NCI-H1092 (cell line): Measurements from ENCODE around the gene FAM174B.

Experiments
- DNase-seq: peaks from one replicate; lab custom pipeline; 2025; lab: John Stamatoyannopoulos, UW

The FAM174B gene

DNA sequence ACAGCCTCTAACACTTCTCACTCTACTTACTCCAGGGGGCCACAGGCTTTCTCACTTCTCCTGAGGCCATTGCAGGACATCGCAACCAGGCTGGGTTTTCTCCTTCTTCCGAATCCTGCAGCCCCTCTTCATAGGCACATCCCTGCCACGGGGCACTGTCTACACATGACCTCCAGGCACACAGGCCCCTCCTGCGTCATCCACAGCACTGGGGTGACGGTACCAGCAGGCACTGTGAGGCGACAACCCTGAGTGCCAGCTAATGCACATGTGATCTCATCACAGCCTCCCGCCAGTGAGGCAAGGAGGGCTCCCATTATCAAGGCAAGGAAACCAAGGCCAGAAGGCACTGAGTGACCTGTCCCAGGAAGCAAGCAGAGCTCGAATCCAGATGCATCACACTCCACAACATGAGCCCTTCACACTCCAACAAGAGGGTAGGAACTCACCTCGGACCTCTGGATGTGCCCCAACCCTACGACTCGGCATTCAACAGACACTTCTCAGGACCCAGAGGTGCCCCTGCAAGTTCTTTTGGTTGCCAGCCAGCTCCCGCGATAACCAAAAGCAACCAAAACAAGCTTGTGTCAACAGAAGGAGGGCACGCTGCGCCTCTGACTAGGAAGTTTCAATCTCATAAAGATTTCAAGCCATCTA, 16.7 kb downstream of the FAM174B start:
- no peak for DNase-seq

DNA sequence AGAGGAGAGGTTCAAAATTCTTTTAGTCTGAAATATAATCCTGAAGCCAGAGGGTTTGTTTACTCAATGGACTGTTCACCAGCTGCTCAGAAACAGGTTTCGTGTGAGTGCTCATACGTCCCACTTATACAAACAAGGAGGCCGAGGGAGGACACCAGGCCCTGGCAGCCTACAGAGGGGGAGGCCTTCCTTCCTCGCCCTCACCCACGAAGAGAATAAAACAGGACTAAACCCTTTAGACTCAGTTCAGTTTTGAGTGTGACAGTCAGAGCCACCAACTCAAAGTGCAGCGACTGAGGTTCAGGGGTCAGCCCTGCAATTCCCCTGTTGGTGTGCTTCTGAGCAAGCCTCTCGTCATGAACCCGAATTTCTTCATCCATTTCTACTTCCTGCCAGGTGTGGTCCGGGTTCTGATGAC, 17.3 kb downstream of the FAM174B start:
- peak; percentile 83 for DNase-seq

DNA sequence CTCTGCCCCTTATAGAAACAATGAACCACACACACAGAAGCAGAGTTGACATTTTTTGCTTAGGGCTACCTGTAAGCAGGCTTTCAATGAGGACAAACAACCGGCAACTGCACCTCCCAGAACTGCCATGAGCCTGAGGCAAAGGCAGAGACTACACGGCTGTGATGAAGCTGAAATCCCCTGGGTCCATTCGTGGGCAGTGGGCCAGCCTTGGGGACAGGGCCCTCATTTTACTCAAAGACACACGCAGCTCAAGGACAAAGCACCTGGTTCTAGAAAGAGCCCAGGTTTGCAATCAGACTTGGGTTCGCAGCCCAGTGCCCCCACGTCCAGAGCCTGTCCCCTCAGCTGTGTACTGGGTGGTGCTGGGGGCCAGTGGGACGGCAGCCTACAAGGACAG, 17.9 kb downstream of the FAM174B start:
- DNase-seq, result peak; percentile 43

DNA sequence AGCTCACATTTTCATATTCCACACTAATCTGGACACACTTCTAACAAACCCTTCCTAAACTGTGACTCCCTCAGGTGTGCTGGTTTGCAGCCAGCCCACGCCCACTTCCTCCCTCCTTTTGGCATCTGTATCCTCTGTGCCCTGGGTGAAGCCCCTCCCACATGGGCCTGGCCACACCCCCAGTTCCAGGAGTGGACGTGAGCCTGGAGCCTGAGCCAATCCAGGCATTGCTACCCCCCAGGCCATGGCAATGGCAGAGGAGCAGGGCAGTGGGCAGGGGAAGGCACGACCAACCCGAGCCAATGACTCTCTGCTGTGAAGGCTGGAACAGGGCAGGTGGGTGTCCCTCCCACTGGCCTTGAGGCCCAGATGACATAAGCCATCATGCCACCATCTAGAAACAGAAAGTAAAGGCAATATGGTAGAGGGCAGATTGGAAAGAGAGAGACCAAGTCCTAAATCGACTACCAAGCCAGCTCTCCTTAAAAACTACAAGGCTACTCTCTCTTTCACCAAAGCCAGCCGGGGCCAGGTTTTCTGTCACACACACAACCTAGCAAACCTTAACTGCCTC, 18.6 kb downstream of the FAM174B start:
- no peak for DNase-seq

DNA sequence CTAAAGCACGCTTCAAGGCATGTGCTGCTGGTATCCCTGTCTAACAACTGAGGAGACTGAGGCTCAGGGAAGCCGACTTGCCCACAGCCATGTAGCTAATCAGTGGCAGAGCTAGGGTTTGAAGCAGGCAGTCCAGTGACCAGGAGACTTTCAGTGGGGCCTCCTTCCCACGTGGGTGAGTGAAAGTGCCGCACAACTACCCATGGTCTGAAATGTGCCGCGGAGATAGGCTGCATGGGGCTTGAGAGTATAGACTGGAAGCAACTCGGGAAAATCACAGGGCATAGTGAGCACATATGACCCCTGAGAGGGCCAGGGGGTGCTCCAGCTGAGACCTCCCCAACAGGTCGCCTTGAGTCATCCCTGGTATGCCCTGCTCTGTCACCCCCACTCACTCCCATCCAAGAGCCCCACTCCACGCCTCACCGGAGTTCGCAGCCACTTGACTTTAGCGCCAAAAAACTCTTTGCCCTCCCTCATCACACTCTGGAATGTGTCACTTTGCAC, 19.1 kb downstream of the FAM174B start:
- no peak for DNase-seq

DNA sequence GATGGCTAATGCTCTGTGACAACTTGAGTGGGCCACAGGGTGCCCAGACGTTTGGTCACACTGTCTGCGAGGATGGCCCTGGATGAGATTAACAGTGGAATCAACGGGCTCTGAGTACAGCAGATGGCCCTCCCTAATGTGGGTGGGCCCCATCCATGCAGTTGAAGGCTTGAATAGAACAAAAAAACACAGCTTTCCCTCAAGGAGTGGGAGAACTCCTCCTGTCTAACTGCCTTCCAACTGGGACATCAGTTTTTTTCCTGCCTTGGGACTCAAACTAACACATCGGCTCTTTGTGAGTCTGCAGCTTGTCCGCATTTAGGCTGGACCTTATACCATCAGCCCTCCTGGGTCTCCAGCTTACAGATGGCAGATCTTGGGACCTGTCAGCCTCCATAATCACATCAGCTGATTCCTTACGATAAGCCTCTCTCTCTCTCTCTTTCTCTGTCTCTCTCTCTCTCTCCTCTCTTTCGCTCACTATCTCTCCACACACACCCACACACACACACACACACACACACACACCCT, 20.8 kb downstream of the FAM174B start:
- no peak for DNase-seq

DNA sequence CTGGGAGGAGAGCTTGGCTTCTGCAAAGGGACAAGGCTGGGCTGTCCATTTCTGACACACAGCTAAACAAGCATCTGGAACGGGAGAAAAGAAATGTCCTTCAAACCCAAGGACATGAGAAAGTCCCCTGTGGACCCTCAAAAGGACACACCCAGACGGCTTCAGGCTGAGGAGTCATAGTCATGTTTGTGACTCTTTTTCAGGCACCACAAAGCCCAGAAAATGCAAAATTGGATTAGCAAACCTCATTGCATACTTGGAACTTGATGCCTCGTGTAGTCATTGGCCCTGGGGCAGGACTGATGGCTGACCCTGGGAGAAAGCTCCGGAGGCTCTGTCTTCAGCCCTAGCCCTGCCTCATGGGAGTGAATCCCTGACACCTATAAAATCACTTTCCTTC, 21.5 kb downstream of the FAM174B start:
- DNase-seq, result no peak

DNA sequence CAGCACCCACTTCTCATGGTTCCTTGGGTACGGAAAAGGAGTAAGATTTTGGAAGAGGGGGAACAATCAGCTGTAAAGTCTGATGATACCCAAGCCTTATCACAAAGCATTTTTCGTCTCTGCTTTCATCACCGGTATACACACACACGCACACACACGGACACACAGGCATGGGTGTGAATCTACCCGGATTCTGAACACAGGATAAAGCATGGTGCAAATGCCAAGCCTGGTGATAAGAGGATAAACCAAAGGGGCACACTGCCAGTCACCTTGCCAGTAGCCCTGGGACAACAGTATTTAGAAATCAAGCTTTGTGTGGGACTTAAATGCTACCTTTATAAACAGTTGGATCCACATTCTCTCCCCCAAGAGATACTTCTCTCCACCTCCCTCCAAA, 22.2 kb downstream of the FAM174B start:
- no peak for DNase-seq

DNA sequence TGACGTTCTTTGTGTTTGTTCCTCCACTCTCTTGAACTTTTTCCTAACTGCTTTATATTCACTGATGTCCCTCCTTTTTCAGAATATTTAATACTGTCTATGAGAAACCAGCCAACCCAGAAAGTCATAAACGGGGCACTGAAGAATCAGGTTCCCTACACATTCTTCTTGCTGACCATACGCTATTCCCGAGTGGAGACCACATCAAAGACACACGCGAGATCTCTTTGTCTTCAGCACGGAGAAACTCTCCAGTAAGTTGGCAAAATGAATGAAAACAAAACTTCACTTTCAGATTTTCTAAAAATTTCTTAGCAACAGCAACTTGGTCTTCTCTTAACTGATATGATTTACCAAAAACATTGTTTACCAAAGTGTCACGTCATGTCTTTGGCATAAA, 22.6 kb downstream of the FAM174B start:
- DNase-seq, result no peak

DNA sequence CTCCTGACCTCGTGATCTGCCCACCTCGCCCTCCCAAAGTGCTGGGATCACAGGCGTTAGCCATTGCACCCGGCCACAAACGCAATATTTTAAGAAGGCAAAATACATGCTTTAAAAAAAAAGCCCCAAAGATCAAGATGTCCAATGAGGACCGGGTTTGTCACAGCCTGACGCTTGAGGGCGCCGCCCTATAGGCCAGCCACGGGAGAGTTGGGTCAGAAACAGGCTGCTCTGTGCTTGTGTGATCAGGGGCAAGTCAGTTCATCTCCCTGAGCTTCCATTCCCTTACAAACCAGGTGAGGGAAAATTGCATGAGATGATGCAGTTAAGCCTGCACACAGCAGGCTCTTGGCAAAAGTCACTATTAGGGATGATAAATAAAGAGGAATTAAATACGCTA, 23.9 kb downstream of the FAM174B start:
- DNase-seq, result no peak

DNA sequence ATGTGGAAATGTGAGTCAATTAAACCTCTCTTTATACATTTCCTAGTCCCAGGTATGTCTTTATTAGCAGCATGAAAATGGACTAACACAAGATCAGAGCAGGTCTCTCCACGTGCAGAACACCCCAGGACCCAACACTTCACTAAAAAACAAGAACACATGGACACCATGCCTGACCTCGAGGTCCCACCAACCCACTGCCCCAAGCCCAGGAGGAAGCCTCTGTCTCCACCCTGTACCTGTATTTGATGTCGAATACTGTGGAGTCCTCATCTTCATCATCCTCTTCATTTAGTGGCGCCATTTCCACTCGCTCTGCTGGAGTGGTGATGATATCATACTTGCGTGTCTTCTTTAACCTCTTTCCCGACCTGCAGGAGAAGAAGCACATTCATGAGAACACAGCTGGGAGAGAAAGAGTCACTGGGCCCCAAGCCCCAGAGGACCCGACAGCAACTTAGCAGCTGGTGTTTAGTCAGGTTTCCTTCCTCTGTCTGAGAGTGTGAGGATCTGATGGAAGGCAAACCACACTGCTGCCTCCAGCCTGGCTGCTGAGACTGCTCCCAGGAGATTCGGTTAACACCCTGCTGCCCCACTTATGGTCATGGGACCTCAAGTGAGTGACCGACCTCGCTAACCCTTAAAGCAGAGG, 25.5 kb downstream of the FAM174B start:
- no peak for DNase-seq

DNA sequence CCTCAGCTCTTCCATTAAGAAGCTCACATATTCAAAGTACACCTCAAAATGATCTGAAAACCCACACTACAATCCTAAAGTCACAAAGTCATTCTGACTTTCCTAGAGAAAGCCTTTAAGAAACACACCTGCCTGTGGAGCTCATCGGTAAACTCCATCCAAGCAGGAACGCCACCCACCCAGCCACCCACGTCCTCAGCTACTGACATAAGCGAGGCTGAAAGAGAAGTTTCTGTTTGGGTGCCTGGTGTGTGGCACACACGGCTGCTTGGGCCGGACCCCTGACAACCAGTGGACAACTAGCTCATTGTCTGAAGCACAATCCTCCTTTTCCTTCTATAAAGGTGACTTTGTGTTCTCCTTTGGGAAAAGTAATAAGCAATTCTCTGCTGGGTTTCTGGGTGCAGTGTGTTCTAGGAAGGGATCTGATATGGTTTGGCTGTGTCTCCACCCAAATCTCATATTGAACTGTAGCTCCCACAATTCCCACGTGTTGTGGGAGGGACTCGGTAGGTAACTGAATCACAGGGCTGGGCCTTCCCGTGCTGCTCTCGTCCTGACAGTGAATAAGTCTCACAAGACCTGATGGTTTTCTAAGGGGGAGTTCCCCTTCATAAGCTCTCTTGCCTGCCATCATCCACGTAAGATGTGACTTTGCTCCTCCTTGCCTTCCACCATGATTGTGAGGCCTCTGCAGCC, 26.1 kb downstream of the FAM174B start:
- no peak for DNase-seq

DNA sequence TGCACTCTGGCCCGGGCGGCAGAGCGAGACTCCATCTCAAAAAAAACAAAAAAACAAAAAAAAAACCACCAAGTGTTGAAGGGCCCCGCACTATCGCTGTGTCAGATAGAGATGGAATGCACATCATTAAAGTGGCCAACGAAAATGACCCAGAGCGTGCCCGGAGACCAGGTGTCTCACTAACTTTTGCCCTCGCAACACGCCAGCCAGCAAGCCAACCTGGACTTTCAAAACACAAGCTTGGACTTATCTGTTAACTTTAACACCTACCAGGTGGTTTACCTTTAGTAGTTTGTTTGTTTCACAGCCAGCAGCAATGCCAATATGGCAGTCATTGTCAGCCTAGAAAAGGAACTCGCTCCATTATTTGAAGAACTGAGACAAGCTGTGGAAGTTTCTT, 28.6 kb downstream of the FAM174B start:
- DNase-seq, result no peak

DNA sequence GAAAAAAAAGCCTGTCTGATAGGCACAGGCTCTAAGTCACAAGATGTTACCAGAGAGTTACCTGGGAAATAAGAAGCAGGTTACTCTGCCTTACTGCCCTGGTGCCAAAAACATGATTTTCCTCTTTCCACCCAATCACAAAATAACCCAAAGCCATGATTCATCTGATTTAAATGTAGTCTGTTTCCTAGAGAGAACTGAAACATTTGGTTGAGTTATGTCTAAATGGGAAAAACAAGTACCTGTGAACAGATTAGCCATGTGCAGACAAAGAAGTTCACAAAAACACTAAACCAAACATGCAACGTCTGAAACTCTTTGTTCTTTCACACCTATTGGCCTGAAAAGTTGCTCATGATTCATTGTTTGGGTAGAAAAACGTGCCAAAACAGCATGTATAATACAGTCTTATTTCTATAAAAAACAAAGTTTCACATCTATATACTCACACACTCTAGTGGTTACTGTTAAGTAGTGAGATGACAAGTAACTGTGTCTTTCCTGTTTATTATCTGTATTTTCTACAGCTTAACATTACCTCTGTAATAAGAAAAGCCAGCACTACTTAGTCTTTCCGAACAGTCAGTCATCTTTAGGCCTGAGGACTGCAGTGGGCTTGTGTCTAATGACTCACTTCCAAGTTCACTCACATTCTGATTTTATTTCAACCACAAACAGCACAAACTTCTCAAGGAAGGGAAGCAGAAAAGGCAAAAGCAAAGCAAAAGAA, 30.2 kb downstream of the FAM174B start:
- DNase-seq, result no peak

DNA sequence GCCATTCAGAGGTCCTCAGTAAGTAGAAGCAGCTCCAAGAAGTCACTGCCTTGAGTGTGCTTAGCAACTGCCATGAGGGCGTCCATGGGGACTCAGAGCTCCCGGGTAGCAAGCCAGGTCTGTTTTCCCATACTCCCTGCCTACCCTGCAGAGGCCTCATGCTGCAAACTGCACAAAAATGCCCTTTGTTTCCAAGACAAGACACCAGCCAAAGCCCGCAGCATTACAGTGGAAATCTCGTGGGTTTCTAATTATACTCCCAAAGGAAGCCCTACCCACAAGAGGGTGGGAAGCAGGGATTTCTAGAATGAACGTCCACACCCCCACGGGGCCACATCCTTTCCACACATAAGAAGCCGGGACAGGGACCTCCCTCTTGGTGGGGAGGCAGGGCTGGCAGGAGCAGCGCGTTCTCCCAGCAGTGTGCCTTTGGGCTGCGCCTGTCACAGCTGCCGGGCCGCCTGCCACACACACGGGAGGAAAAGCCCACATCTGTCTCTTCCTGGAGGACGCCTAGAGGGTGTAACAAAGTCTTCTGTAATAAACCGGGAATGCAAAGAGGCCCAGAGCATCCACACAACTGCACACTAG, 31.1 kb downstream of the FAM174B start:
- DNase-seq, result no peak

DNA sequence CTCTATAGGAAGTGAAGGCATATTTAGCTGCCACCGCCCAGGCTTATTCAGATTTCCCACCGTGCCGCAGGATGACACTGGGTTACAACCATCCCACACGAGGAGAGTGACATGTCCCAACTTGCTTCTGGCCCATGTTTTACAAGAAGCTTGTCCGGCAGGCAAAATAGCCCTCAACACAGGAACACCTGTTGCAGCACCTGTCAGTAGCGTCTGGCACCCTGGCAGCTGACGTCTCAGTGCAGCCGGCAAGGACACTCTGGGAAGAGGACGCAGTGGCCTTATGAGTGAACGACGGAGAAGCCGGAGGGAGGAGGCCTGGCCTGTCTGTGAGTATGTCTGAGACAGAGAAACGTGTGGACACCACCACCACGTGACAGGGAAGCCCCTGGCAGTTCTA, 32.1 kb downstream of the FAM174B start:
- DNase-seq, result no peak

DNA sequence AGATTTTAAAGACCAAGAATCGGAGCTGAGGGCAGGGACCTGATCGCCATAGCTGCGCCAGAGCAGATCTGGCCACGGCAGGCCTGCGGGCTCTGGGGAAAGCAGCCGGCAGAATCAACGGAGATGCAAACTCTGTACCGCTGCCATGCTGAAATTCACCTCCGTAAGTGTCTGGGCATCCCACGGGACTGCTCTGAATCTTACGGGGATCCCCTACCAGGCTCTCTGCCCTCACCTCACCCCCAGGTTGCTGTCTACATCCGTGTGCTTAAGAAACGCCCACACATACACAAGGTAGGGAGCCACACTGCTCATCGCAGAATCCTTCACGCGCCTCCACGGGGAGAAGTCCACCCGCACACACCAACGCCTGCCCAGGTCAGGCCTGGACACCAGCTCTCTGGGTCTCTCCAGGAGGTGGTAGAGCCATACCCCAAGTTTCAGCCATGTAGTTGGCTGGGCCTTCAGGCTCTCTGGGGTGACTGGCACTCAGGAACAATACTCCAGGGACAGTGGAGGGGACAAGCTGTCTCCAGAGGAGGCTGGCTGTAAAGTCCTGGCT, 33.5 kb downstream of the FAM174B start:
- DNase-seq, result no peak

DNA sequence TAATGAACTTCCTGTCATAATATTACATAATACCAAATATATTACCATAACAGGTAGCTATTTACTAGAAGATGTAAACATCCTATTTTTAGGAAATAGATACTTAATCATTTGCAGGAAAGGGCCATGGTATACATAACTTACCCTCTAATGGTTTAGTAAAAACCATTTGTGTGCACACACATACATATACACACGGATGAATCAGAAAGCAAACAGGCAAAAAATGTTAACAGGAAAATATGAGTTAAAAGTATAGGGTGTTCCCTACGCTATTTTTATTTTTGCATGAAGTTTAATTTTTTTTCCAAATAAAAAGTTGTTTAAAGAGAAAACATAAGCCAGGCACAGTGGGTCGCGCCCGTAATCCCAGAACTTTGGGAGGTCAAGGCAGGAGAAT, 34.6 kb downstream of the FAM174B start:
- no peak for DNase-seq

DNA sequence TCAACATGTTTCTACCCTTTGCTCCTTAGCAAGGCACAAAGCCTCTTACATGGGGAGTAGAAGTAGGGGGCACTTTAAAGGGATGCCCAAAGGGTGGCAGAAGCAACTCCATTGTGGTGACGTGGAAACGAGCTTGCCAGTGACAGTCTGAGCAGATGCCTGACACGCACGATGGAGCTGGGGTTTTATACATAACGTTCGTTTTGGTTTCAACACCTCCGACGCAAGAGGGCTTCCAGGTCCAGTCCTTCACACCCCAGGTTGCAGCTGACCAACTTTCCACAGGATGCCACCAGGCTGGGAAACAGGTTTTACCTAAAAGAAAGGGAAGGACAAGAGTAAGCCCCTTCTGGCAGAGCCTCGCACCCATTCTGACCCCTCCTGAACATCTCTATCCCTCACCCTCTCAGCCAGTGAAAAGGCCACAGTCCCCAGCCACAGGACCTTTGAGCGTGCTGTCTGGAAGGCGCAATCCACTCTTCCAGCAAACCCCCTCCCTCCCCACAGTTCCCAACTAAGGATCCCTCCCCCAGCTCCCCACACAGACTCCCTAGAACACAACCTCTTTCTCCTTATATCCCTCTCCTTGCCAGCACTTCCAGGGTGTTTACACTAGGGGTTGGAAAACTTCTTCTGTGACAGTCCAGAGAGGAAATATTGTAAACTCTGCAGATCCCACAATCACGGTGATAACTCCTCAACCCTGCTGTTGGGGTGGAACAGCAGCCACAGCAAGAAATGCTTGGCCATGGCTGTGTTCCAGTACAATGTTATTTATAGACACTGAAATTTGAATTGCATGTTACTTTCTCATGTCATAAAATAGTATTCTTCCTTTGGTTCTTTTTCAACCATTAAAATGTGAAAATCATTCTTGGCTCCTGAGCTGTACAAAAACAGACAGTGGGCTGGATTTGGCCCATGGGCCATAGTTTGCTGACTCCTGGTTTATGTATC, 36.2 kb downstream of the FAM174B start:
- DNase-seq, result no peak
